KOPT-K1 (cell line): Measurements from ENCODE around the gene AHDC1.

Source experiments
- H3K27ac ChIP-seq: fragments of 200-600 bp; sonication (generic); 2 replicates; pipeline ENCODE4 v1.5.1; 2016; ENCODE audit warnings: antibody characterized with exemption, mild to moderate bottlenecking, low read depth, low read length; ENCODE audit not compliant: poor library complexity, severe bottlenecking
- H3K36me3 ChIP-seq: fragments of 200-600 bp; sonication (generic); 2 replicates; pipeline ENCODE4 v1.5.1; 2017; ENCODE audit warnings: antibody characterized with exemption, mild to moderate bottlenecking, low read length, moderate library complexity; ENCODE audit not compliant: insufficient read depth
- H3K9me3 ChIP-seq: fragments of 200-600 bp; sonication (generic); 2 replicates; pipeline ENCODE4 v1.5.1; 2017; ENCODE audit warnings: antibody characterized with exemption, low read length, mild to moderate bottlenecking; ENCODE audit not compliant: insufficient read depth, poor library complexity, severe bottlenecking

Gene AHDC1

DNA sequence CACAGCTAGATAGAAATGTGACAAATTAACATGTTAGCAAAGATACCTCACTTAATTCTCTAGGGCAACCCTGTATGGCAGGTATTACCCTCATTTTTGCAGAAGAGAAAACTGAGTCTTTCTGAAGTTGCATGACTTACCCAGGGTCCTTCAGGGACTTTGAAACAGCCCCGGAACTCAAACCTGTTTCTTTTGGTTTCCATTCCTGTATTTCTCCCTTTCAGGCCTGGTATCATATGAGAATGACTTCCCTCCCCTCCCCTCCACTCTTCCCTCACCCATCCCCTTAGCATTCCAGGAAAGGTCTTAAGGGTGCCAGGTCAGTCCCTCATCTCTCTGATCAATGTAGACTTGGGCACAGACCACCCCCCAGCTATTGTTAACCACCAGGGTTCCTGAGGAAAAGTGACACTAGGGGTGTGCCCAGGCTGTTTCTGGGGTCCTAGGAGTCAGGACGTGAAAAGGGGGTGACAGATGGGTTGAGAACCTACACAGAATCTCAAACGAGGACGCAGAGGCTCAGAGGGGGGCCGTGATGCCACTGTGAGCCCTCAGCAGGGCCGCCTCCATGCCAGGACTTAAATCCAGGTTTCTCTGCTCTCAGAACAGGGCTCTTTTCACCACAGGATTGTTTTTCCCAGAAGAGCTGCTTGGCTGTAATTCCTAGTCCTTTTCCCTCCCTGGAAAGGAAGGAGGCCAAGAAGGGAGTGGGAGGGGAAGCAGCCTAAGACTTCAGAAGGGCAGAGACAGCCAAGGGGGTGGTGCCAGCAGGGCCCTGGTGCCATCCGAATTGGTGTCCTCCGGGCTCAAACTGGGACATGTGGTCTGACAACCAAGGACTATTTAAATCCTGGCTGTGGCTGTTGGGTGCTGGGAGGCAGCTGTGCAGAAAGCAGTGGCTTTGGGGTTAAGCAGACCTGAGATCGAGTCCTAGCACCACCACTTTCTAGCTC, 111.9 kb downstream of the AHDC1 start:
- no peaks in the 10 kb centered on the region for H3K9me3 ChIP-seq
- H3K27ac ChIP-seq = no peak overlapping the region
- no peaks in the 10 kb centered on the region for H3K36me3 ChIP-seq

DNA sequence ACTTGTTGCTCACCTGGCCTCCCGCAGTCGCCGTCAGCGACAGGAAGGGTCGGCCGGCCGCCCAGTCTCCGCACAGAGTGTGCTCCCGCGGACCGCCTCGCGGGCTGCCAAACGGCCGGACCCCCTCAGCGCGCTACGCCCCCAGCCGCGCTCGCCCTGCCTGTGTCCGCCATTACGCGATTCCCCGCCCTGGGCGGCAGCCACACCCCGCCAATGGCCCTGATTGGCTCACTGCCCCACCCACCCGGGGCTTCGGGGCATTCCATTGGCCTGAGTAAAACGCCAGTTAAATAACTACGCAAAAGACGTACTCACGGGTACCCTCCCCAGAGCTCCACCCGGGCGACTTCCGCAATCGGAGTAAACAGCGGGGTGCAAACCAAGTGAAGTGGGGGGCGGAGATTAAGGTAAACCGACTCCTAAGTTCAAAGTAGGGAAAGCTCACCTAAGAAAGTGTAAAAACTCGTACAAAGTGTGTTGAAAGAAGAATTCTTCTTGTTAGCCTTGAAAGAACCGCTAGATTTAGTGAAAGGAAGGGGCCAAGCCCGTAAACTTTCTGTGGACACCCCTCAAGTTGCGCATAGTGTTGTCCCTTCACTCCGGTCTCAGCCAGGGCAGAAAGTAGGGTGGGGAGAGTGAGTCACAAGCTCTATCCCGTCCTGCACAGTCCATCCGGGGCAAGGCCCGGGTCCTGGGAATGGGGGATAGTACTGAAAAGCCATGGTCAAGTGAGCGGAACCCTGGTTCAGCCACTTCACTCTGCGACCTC, 113.8 kb downstream of the AHDC1 start, which contains the start of gene WASF2:
TSS of gene WASF2 (minus strand) at position 195 of the 769 bp plus-strand sequence. CDS start 61,277 bp downstream, outside the sequence.
- no peaks in the 10 kb centered on the region for H3K9me3 ChIP-seq
- H3K27ac ChIP-seq = peak within 1 kb of the TSS; percentile 90
- H3K36me3 ChIP-seq = no peaks in the 10 kb centered on the region

GRCh38 chr1:27489501-27489972, 114.4 kb downstream of the AHDC1 start:
- Histone ChIP-seq H3K27ac (peak overlapping the region; percentile 90), H3K36me3 (no peaks in the 10 kb centered on the region), H3K9me3 (no peaks in the 10 kb centered on the region)

DNA sequence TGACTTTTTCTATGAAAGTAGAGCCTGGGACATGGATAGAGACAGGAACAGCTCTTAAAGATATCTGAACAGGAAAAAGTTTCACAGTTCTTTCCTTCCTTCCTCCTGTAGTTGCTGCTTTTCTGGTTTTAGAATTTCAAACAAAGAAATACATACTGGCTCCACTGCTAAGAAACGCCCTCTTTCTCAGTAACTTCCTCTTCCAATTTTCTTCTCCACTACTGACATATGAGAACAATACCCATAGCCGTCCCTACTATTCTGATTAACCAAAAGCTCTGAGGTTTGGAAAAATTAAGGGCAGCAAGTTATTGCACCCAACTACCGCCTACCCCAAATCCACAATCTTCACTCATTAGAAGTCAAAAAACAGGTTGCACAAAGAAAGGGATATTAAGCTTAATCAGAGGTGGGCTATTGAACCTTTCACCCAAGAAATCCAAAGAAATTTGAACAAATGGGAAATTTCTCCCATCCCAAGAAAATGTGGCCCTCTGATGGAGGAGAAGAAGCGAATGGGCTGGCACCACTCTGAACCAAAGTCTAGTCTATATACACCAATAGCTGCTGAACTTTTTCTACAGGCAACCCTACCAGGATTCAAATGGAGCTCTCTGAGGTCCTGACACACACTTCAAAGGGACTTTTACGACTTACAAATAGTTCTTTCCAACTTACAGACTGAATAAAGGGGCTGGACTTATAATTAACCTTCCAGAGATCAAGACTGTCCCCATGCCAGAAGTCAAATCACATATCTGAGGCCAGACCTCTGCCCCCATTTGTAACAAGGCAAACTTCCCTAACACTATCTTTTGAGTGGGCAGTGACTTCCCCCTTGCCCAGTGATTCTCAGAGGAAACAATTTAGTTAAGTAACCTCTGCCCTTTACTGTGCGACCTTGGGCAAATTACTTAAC, 115.7 kb downstream of the AHDC1 start:
- H3K36me3 ChIP-seq = peaks cover 6% of the 10 kb centered on the region
- peak overlapping the region; percentile 90 for H3K27ac ChIP-seq
- no peaks in the 10 kb centered on the region for H3K9me3 ChIP-seq

DNA sequence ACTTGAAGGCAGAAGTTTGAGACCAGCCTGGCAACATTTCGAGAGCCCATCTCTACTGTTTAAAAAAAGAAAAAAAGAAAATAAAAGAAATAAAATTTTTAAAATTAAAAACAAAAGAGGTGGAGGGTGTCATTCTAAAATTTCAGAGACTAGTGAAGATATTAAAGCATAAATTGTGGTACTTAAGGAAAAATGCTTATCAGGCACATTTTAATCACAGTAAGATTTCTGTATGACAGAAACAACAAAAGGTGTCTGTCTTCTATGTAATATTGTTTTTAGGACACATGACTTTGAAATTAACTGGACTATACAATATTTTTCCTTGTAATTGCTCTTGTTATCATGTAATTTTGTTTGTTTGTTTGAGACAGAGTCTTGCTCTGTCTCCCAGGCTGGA, 118.6 kb downstream of the AHDC1 start:
- Histone ChIP-seq H3K27ac (no peak overlapping the region), H3K9me3 (no peaks in the 10 kb centered on the region), H3K36me3 (peaks cover 7% of the 10 kb centered on the region)
